ENCODE results near the gene NEMF.
"Not testable (repeated sequence)": the region's sequence is repeated elsewhere in the genome, so short reads cannot be mapped to it uniquely, and the experiment has no call there.

The NEMF gene

GRCh38 chr14:49768301-49769121 is 84.1 kb downstream of the NEMF start:
- peaks cover 14% of the 10 kb centered on the region for H3K4me1 ChIP-seq (ENCODE audit: control insufficient read depth, insufficient read depth, low read length, poor library complexity, severe bottlenecking)
- H3K27ac ChIP-seq (ENCODE audit: low read depth, low read length, severe bottlenecking) = peak overlapping the region; percentile 98
- H3K36me3 ChIP-seq (ENCODE audit: control insufficient read depth, insufficient read depth, low read length) = peaks cover 19% of the 10 kb centered on the region
- H3K9me3 ChIP-seq (ENCODE audit: control insufficient read depth, low read length) = no peaks in the 10 kb centered on the region
- 1% methylated on average over 46 to 52 of the region's 67 CpGs for WGBS, 2 experiments (ENCODE audit: insufficient coverage in 2 of 2)
- peak overlapping the region; percentile 93 for H3K4me3 ChIP-seq (ENCODE audit: extremely low read depth, insufficient read depth, low read length, poor library complexity, severe bottlenecking)

GRCh38 chr14:49767571-49768300 is 84.9 kb downstream of the NEMF start, which contains the start of gene KLHDC2:
TSS of gene KLHDC2 (plus strand) at chr14:49768153. CDS start at chr14:49768469, 316 bp downstream.
- peak within 1 kb of the TSS; percentile 93 for H3K4me3 ChIP-seq (ENCODE audit: extremely low read depth, insufficient read depth, low read length, poor library complexity, severe bottlenecking)
- H3K36me3 ChIP-seq (ENCODE audit: control insufficient read depth, insufficient read depth, low read length) = peaks cover 16% of the 10 kb centered on the region
- WGBS, 2 experiments (ENCODE audit: insufficient coverage in 2 of 2) = 0% methylated on average over 38 to 69 of the region's 86 CpGs
- no peaks in the 10 kb centered on the region for H3K9me3 ChIP-seq (ENCODE audit: control insufficient read depth, low read length)
- H3K4me1 ChIP-seq (ENCODE audit: control insufficient read depth, insufficient read depth, low read length, poor library complexity, severe bottlenecking) = peaks cover 14% of the 10 kb centered on the region
- H3K27ac ChIP-seq (ENCODE audit: low read depth, low read length, severe bottlenecking) = peak within 1 kb of the TSS; percentile 98

- WGBS, 2 experiments (ENCODE audit: insufficient coverage in 2 of 2) = 0 to 3% methylated on average over 5 to 6 of the region's 9 CpGs
Measured at GRCh38 chr14:49767270-49767570, 85.4 kb downstream of the NEMF start.

GRCh38 chr14:49766839-49767238 is 85.7 kb downstream of the NEMF start:
- Histone ChIP-seq H3K36me3 (ENCODE audit: control insufficient read depth, insufficient read depth, low read length) (peaks cover 10% of the 10 kb centered on the region), H3K4me3 (ENCODE audit: extremely low read depth, insufficient read depth, low read length, poor library complexity, severe bottlenecking) (peak overlapping the region; percentile 93), H3K4me1 (ENCODE audit: control insufficient read depth, insufficient read depth, low read length, poor library complexity, severe bottlenecking) (peaks cover 14% of the 10 kb centered on the region), H3K27ac (ENCODE audit: low read depth, low read length, severe bottlenecking) (peak overlapping the region; percentile 98), H3K9me3 (ENCODE audit: control insufficient read depth, low read length) (no peaks in the 10 kb centered on the region)
- WGBS, 2 experiments (ENCODE audit: insufficient coverage in 2 of 2) = 94% methylated on average over 9 to 10 of the region's 10 CpGs

More at GRCh38 chr14:49767270-49767570, 85.4 kb downstream of the NEMF start:
- H3K4me1 ChIP-seq (ENCODE audit: control insufficient read depth, insufficient read depth, low read length, poor library complexity, severe bottlenecking) = peaks cover 14% of the 10 kb centered on the region
- H3K36me3 ChIP-seq (ENCODE audit: control insufficient read depth, insufficient read depth, low read length) = peaks cover 11% of the 10 kb centered on the region
- H3K9me3 ChIP-seq (ENCODE audit: control insufficient read depth, low read length) = no peaks in the 10 kb centered on the region
- peak overlapping the region; percentile 93 for H3K4me3 ChIP-seq (ENCODE audit: extremely low read depth, insufficient read depth, low read length, poor library complexity, severe bottlenecking)
- H3K27ac ChIP-seq (ENCODE audit: low read depth, low read length, severe bottlenecking) = peak overlapping the region; percentile 98

GRCh38 chr14:49761839-49762551 is 90.6 kb downstream of the NEMF start:
- H3K36me3 ChIP-seq (ENCODE audit: control insufficient read depth, insufficient read depth, low read length) = no peaks in the 10 kb centered on the region
- H3K4me3 ChIP-seq (ENCODE audit: extremely low read depth, insufficient read depth, low read length, poor library complexity, severe bottlenecking) = no peak overlapping the region
- 73 to 79% methylated on average over 2 to 3 of the region's 6 CpGs for WGBS, 2 experiments (ENCODE audit: insufficient coverage in 2 of 2)
- no peak overlapping the region for H3K27ac ChIP-seq (ENCODE audit: low read depth, low read length, severe bottlenecking)
- no peaks in the 10 kb centered on the region for H3K9me3 ChIP-seq (ENCODE audit: control insufficient read depth, low read length)
- peaks cover 4% of the 10 kb centered on the region for H3K4me1 ChIP-seq (ENCODE audit: control insufficient read depth, insufficient read depth, low read length, poor library complexity, severe bottlenecking)

- H3K9me3 ChIP-seq (ENCODE audit: control insufficient read depth, low read length) = no peaks in the 10 kb centered on the region
- no CpG with 5 or more reads among the region's 3 CpGs for WGBS, 2 experiments (ENCODE audit: insufficient coverage in 2 of 2)
- H3K36me3 ChIP-seq (ENCODE audit: control insufficient read depth, insufficient read depth, low read length) = no peaks in the 10 kb centered on the region
- H3K4me3 ChIP-seq (ENCODE audit: extremely low read depth, insufficient read depth, low read length, poor library complexity, severe bottlenecking) = no peak overlapping the region
- no peak overlapping the region for H3K27ac ChIP-seq (ENCODE audit: low read depth, low read length, severe bottlenecking)
- H3K4me1 ChIP-seq (ENCODE audit: control insufficient read depth, insufficient read depth, low read length, poor library complexity, severe bottlenecking) = no peaks in the 10 kb centered on the region
Measured at GRCh38 chr14:49755378-49755777, 97.2 kb downstream of the NEMF start.

- Histone ChIP-seq H3K9me3 (ENCODE audit: control insufficient read depth, low read length) (no peaks in the 10 kb centered on the region), H3K4me3 (ENCODE audit: extremely low read depth, insufficient read depth, low read length, poor library complexity, severe bottlenecking) (no peak overlapping the region), H3K36me3 (ENCODE audit: control insufficient read depth, insufficient read depth, low read length) (no peaks in the 10 kb centered on the region), H3K27ac (ENCODE audit: low read depth, low read length, severe bottlenecking) (no peak overlapping the region), H3K4me1 (ENCODE audit: control insufficient read depth, insufficient read depth, low read length, poor library complexity, severe bottlenecking) (no peaks in the 10 kb centered on the region)
- WGBS, 2 experiments (ENCODE audit: insufficient coverage in 2 of 2) = 84 to 95% methylated on average over 2 to 4 of the region's 5 CpGs
Measured at GRCh38 chr14:49754570-49755097, 98.0 kb downstream of the NEMF start.

- not testable (repeated sequence) for H3K27ac ChIP-seq (ENCODE audit: low read depth, low read length, severe bottlenecking); H3K4me1 ChIP-seq (ENCODE audit: control insufficient read depth, insufficient read depth, low read length, poor library complexity, severe bottlenecking); H3K36me3 ChIP-seq (ENCODE audit: control insufficient read depth, insufficient read depth, low read length); H3K4me3 ChIP-seq (ENCODE audit: extremely low read depth, insufficient read depth, low read length, poor library complexity, severe bottlenecking); H3K9me3 ChIP-seq (ENCODE audit: control insufficient read depth, low read length)
Measured at GRCh38 chr14:49746476-49746875, 106.1 kb downstream of the NEMF start.

GRCh38 chr14:49745191-49745590 is 107.4 kb downstream of the NEMF start:
- Histone ChIP-seq H3K36me3 (ENCODE audit: control insufficient read depth, insufficient read depth, low read length) (no peaks in the 10 kb centered on the region), H3K27ac (ENCODE audit: low read depth, low read length, severe bottlenecking) (no peak overlapping the region), H3K4me3 (ENCODE audit: extremely low read depth, insufficient read depth, low read length, poor library complexity, severe bottlenecking) (no peak overlapping the region), H3K9me3 (ENCODE audit: control insufficient read depth, low read length) (no peaks in the 10 kb centered on the region), H3K4me1 (ENCODE audit: control insufficient read depth, insufficient read depth, low read length, poor library complexity, severe bottlenecking) (no peaks in the 10 kb centered on the region)
- 86 to 100% methylated on average over 1 of the region's 1 CpG for WGBS, 2 experiments (ENCODE audit: insufficient coverage in 2 of 2)

- H3K36me3 ChIP-seq (ENCODE audit: control insufficient read depth, insufficient read depth, low read length); H3K27ac ChIP-seq (ENCODE audit: low read depth, low read length, severe bottlenecking); H3K9me3 ChIP-seq (ENCODE audit: control insufficient read depth, low read length); H3K4me1 ChIP-seq (ENCODE audit: control insufficient read depth, insufficient read depth, low read length, poor library complexity, severe bottlenecking); H3K4me3 ChIP-seq (ENCODE audit: extremely low read depth, insufficient read depth, low read length, poor library complexity, severe bottlenecking): not testable (repeated sequence)
- 75 to 78% methylated on average over 2 to 3 of the region's 4 CpGs for WGBS, 2 experiments (ENCODE audit: insufficient coverage in 2 of 2)
Measured at GRCh38 chr14:49735669-49736068, 116.9 kb downstream of the NEMF start.
